ENCODE measurements around the gene PTGS1. TPM values are rescaled to one million over a fixed set of nuclear protein-coding genes. Genes with fewer than 3 reads are reported as not detected.
A peak's percentile ranks its signal among the peaks of the same experiment; 100 is the strongest.

The PTGS1 gene
- total RNA-seq, 1 experiment from 2014 or later: 1.8 TPM

DNA sequence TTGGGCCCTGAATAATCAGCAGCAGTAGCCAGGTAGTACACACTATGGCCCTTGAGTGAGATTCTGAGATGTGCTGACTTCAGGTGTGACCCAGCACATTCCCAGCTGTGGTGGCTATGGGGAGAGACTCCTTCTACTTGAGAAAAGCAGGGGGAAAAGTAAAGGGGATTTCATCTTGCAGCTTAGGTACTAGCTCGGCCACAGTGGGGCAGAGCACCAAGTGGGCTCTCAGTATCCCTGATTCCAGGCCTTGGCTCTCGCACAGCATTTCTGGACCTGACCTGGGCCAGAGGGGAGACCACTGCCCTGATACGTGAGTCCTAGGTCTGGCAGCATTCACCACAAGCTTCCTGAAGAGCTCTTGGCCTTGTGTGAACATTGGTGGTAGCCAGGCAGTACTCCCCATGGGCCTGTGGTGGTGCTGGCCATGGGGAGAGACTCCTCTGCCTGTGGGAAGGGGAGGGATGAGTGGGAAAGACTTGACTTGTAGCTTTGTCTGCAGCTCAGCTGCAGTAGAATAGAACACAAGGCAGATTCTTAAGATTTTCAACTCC lies 27.6 kb downstream of the PTGS1 start:
- TF ChIP-seq, protein P1, sequence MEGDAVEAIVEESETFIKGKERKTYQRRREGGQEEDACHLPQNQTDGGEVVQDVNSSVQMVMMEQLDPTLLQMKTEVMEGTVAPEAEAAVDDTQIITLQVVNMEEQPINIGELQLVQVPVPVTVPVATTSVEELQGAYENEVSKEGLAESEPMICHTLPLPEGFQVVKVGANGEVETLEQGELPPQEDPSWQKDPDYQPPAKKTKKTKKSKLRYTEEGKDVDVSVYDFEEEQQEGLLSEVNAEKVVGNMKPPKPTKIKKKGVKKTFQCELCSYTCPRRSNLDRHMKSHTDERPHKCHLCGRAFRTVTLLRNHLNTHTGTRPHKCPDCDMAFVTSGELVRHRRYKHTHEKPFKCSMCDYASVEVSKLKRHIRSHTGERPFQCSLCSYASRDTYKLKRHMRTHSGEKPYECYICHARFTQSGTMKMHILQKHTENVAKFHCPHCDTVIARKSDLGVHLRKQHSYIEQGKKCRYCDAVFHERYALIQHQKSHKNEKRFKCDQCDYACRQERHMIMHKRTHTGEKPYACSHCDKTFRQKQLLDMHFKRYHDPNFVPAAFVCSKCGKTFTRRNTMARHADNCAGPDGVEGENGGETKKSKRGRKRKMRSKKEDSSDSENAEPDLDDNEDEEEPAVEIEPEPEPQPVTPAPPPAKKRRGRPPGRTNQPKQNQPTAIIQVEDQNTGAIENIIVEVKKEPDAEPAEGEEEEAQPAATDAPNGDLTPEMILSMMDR (conservative IDR thresholded peaks at IDR 0.05): no peak
- no peak for TF ChIP-seq EZH2 (IDR thresholded peaks at IDR 0.05; ENCODE audit: low read depth)
- ChIA-PET CTCF (no interaction called here), POLR2A (ENCODE audit: unreplicated experiment) (no interaction called here)
- Histone ChIP-seq H3K4me3 (no peak overlapping the region), H4K20me1 (ENCODE audit: insufficient read depth) (no peaks in the 10 kb centered on the region; the same call in 1 of the 2 replicates), H3K27me3 (ENCODE audit: insufficient read depth, low read depth) (peaks cover 21% of the 10 kb centered on the region; the same call in 1 of the 2 replicates), H3K36me3 (ENCODE audit: low read depth) (no peaks in the 10 kb centered on the region), H3K9me2 (ENCODE audit: insufficient read depth) (no peaks in the 10 kb centered on the region), H3K79me2 (ENCODE audit: low read depth) (no peaks in the 10 kb centered on the region), H3F3A (ENCODE audit: insufficient read depth, low read depth) (no peaks in the 10 kb centered on the region), H2AFZ (no peak overlapping the region), H3K9me3 (ENCODE audit: insufficient read depth, low read depth) (peaks cover 5% of the 10 kb centered on the region; the same call in 1 of the 2 replicates), H3K27ac (no peak overlapping the region), H3K4me2 (no peak overlapping the region), H3K4me1 (replicated peaks; ENCODE audit: insufficient read depth) (no peaks in the 10 kb centered on the region)
- BruUV-seq (replicated peaks): no TSS peak
- intact Hi-C loops (cut with micrococcal nuclease; ENCODE audit: unreplicated experiment): no loop called here
- DNase-seq: no peak

DNA sequence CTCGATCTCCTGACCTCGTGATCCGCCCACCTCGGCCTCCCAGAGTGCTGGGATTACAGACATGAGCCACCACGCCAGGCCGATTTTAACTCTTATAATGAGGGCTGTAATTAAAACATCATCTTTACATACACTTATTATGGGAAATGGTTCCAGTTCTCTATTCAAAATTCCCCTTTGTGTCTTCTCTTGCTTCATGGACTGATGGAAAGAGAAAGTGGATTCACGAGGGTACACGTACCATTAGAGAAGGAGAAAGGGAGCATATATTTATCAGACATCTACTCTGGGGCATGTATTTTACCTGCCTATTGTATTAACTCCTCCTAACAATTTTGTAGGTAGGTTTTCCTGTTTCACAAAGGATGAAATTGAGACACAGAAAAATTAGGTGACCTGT lies 31.1 kb downstream of the PTGS1 start:
- no peak for TF ChIP-seq EZH2 (IDR thresholded peaks at IDR 0.05; ENCODE audit: low read depth)
- TF ChIP-seq, protein P1 (conservative IDR thresholded peaks at IDR 0.05): no peak
- H4K20me1 ChIP-seq (ENCODE audit: insufficient read depth): no peaks in the 10 kb centered on the region; the same call in 1 of the 2 replicates
- intact Hi-C loops (cut with micrococcal nuclease; ENCODE audit: unreplicated experiment): loop anchor here (2.0 kb wide), 1 partner anchor 25 kb away; no protein-coding TSS in a partner anchor
- H3K9me3 ChIP-seq (ENCODE audit: insufficient read depth, low read depth): peaks cover 5% of the 10 kb centered on the region; the same call in 1 of the 2 replicates
- no peaks in the 10 kb centered on the region for H3F3A ChIP-seq (ENCODE audit: insufficient read depth, low read depth)
- no peaks in the 10 kb centered on the region for H3K36me3 ChIP-seq (ENCODE audit: low read depth)
- ChIA-PET CTCF (no interaction called here), POLR2A (ENCODE audit: unreplicated experiment) (no interaction called here)
- H3K4me3 ChIP-seq: no peak overlapping the region
- BruUV-seq (replicated peaks): TSS peak; percentile 67
- no peaks in the 10 kb centered on the region for H3K9me2 ChIP-seq (ENCODE audit: insufficient read depth)
- H2AFZ ChIP-seq: no peak overlapping the region
- no peak overlapping the region for H3K4me2 ChIP-seq
- no peak for DNase-seq
- 0 out of 2 replicates have a peak, but pooled peaks cover 2% of the 10 kb centered on the region for H3K27me3 ChIP-seq (ENCODE audit: insufficient read depth, low read depth)
- no peak overlapping the region for H3K27ac ChIP-seq
- no peaks in the 10 kb centered on the region for H3K4me1 ChIP-seq (replicated peaks; ENCODE audit: insufficient read depth)
- no peaks in the 10 kb centered on the region for H3K79me2 ChIP-seq (ENCODE audit: low read depth)

DNA sequence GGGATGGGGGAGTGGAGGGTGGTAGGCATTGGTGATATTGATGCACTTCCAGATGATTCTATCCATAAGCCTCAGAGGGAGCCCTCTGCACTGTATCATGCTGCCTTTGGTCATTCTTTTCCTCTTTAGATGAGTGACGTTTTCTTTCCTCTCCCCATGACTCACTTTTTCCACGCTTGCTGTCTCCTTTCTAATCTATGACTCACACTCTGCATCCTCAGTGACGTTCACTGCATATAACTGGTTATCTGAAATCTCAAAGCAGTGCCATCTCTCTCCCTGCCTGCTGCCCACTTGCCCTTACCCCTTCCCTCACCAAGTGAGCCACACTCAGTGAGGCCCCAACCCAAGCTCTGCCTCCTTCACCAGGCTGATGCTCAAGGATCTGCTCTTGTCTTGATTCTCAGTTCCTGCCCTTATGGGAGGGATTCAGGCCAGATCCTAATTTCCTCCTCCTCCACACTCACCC lies 31.6 kb downstream of the PTGS1 start:
- TF ChIP-seq, protein P1 (conservative IDR thresholded peaks at IDR 0.05): no peak
- no peak for TF ChIP-seq EZH2 (IDR thresholded peaks at IDR 0.05; ENCODE audit: low read depth)
- CTCF ChIA-PET: no interaction called here
- H2AFZ ChIP-seq: no peak overlapping the region
- POLR2A ChIA-PET (ENCODE audit: unreplicated experiment): no interaction called here
- H3F3A ChIP-seq (ENCODE audit: insufficient read depth, low read depth): no peaks in the 10 kb centered on the region
- no peaks in the 10 kb centered on the region; the same call in 1 of the 2 replicates for H4K20me1 ChIP-seq (ENCODE audit: insufficient read depth)
- H3K9me2 ChIP-seq (ENCODE audit: insufficient read depth): no peaks in the 10 kb centered on the region
- peaks cover 5% of the 10 kb centered on the region; the same call in 1 of the 2 replicates for H3K9me3 ChIP-seq (ENCODE audit: insufficient read depth, low read depth)
- H3K4me3 ChIP-seq: no peak overlapping the region
- intact Hi-C loops (cut with micrococcal nuclease; ENCODE audit: unreplicated experiment): loop anchor here (2.0 kb wide), 1 partner anchor 26 kb away; no protein-coding TSS in a partner anchor
- H3K4me2 ChIP-seq: no peak overlapping the region
- H3K79me2 ChIP-seq (ENCODE audit: low read depth): no peaks in the 10 kb centered on the region
- no peaks in the 10 kb centered on the region for H3K36me3 ChIP-seq (ENCODE audit: low read depth)
- peak; percentile 51 to 55 for DNase-seq
- H3K27ac ChIP-seq: no peak overlapping the region
- no TSS peak for BruUV-seq (replicated peaks)
- H3K4me1 ChIP-seq (replicated peaks; ENCODE audit: insufficient read depth): no peaks in the 10 kb centered on the region
- 0 out of 2 replicates have a peak, but pooled peaks cover 2% of the 10 kb centered on the region for H3K27me3 ChIP-seq (ENCODE audit: insufficient read depth, low read depth)
